ENCODE measurements around the gene ANKS3.

ANKS3 gene

DNA sequence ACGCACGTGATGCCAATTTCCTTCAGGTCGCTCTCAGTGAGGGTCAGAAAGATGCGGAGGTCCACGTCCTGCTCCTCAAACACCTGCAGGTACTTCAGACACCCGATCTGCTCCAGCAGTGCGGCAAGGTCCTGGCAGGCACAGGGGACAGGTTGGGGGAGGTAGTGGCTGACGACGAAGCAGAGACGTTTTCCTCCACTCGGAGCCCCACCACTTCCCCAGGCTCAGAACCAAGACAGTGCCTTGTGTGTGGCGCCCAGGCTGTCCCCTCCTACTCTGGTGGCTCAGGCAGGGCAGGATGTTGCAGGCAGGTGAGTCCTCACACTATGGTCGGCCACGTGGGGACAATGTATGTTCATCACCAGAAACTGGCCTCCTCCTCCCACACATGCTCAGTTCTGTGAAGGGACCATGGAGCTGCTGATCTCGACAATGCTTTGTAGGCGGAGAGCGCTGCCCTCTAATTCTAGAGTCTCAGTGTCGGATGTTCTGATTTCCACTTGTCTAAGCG lies 35.0 kb downstream of the ANKS3 start:
- TF ChIP-seq, protein P1, sequence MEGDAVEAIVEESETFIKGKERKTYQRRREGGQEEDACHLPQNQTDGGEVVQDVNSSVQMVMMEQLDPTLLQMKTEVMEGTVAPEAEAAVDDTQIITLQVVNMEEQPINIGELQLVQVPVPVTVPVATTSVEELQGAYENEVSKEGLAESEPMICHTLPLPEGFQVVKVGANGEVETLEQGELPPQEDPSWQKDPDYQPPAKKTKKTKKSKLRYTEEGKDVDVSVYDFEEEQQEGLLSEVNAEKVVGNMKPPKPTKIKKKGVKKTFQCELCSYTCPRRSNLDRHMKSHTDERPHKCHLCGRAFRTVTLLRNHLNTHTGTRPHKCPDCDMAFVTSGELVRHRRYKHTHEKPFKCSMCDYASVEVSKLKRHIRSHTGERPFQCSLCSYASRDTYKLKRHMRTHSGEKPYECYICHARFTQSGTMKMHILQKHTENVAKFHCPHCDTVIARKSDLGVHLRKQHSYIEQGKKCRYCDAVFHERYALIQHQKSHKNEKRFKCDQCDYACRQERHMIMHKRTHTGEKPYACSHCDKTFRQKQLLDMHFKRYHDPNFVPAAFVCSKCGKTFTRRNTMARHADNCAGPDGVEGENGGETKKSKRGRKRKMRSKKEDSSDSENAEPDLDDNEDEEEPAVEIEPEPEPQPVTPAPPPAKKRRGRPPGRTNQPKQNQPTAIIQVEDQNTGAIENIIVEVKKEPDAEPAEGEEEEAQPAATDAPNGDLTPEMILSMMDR (IDR thresholded peaks at IDR 0.05; ENCODE audit: low read depth, low read length, missing control alignments) = no peak
- no peak overlapping the region for H3K4me3 ChIP-seq (ENCODE audit: low read depth, low read length)
- DNase-seq (ENCODE audit: low read depth) = no peak
- in situ Hi-C loops (cut with HindIII; ENCODE audit: low sequenced_read_pairs) = no loop called here

DNA sequence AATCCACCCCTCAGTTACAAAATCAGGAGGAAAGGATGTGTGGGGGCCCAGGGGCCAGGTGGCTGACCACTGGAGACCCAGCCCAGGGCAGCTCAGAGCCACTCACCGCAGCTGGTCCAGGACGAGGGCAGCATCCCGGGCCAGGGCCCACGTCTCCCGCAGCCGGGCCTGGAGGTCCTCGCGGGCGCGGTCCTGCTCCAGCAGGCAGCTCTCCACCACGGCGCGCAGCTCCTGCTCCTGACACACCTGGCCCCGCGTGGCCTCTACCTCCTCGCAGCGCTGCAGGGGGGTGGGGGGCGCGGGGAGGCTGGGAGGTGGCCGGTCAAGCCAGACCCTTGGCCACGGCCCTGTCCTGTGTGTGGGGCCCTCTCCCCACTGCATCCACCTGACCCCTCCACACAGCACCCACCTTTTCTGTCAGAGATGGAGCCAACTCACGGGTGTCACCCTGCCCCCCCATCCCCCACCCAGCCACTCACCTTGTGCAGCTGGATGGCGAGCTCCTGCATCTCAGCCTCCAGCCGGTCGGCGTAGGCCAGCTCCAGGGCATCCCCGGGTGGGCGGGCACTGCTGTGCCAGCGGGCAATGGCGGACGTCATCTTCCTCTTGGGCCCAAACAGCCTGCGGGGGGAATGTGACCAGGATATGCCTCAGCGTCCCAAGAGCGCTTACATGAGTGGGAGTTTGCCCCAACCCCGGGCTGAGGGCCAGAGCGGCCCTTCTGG lies 35.6 kb downstream of the ANKS3 start:
- TF ChIP-seq, protein P1 (IDR thresholded peaks at IDR 0.05; ENCODE audit: low read depth, low read length, missing control alignments) = no peak
- no peak overlapping the region for H3K4me3 ChIP-seq (ENCODE audit: low read depth, low read length)
- in situ Hi-C loops (cut with HindIII; ENCODE audit: low sequenced_read_pairs) = no loop called here
- no peak for DNase-seq (ENCODE audit: low read depth)

DNA sequence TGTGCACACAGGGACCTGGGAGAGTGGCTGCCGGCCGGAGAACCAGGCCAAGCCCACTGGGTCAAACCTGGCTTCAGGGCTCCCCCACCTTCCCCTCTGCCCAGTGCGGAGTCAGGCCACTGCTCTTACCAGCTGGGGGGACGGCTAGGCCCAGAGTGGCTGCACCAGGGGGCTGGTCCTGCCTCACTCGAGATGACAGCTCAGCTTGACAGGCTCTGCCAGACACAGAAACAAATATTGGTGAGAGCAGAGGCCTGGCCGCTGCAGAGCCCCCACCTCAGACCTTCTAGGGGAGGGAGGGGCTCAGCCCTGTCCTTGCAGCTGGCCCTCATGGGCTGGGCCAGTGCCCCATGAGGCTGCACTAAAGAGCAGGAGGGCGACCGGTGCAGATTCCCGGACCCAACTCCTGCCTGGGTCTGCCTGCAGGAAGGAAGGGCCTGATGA lies 36.2 kb downstream of the ANKS3 start:
- H3K4me3 ChIP-seq (ENCODE audit: low read depth, low read length) = no peak overlapping the region
- no peak for DNase-seq (ENCODE audit: low read depth)
- TF ChIP-seq, protein P1 (IDR thresholded peaks at IDR 0.05; ENCODE audit: low read depth, low read length, missing control alignments) = no peak
- in situ Hi-C loops (cut with HindIII; ENCODE audit: low sequenced_read_pairs) = no loop called here

DNA sequence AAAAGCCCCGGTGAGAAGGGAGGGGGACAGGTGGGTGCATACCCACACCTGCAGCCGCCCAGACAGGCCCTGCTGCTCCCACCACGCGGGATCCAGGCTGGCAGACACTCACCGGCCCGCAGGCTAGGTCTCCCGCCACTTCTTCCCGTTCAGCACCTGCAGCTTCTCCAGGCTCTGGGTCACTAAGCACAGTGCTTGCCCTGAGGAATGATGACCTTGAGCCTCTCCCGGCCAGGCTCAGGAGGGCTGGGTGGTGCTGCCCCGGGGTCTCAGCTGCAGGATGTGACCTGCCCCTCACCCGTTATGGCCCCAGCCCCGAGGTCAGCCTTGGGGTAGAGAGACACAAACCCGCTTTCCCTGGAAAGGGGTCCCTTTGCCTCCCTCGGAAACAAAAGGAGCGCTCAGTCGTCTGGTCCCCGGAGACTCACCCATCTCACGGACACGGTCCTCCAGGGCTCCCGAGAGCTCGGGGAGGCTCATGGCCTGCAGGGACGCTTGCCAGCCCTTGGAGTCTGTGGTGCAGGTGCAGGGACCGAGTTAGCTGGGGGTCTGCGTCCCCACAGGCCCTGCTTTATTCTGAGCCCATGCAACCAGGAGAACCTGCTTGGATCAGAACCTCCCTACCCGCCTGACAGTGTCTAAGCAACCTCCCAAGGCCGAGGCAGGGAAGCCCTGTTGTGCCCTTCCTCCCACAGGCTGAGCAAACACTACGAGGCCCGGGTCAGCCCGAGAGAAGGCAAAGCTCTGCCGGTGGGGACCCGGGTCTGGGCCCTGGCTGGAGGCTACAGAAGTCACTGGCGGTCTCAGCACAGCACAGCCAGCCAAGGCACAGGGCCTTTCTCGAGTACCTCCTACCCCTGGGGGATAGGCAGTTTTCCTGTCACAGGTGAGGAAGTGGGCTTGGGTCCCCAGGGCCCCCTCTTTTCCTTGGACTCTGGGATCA lies 36.9 kb downstream of the ANKS3 start:
- H3K4me3 ChIP-seq (ENCODE audit: low read depth, low read length) = no peak overlapping the region
- DNase-seq (ENCODE audit: low read depth) = no peak
- TF ChIP-seq, protein P1 (IDR thresholded peaks at IDR 0.05; ENCODE audit: low read depth, low read length, missing control alignments) = no peak
- in situ Hi-C loops (cut with HindIII; ENCODE audit: low sequenced_read_pairs) = no loop called here

DNA sequence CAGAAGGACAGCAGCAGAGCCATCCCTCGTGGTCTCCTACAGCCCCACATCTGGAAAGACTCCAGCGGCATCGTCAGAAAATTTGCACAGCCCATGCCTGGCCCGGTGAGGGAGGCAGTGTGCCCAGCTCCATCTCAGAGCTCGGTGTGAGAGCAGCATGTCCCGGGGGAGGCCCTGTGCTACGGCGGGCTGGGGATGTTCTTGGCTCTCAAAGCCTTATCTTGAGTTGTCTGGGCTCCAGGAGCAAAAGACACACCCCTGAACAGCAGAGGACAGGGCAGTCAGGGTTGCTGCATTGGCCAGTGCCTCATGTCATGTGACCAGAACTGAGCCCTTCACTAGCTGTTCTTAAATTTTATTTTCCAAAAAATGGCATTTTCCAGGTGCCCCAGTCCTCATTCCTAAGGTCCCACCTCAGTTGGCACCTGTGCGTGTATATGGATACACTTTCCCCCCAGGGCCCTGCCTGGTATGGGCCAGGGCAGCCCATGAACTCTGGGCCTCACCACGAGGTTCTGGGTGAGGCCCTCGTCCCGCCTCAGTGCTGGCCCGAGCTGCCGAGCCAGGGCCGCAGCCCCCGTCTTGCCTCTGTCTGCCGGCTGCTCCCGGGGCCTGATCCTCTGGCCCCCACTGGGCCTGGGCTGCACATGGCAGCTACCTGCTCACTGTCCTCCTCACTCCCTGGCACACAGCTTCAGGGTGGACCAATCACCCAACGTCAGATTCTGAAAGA lies 37.7 kb downstream of the ANKS3 start:
- TF ChIP-seq, protein P1 (IDR thresholded peaks at IDR 0.05; ENCODE audit: low read depth, low read length, missing control alignments) = no peak
- DNase-seq (ENCODE audit: low read depth) = no peak
- in situ Hi-C loops (cut with HindIII; ENCODE audit: low sequenced_read_pairs) = no loop called here
- no peak overlapping the region for H3K4me3 ChIP-seq (ENCODE audit: low read depth, low read length)
